ENCODE data around the gene MRPL54.
"Not testable (repeated sequence)": the region's sequence is repeated elsewhere in the genome, so short reads cannot be mapped to it uniquely, and the experiment has no call there.

Gene MRPL54

GRCh38 chr19:3753631-3754410 lies 8.7 kb upstream of the MRPL54 start:
- DNase-seq (ENCODE audit: low read depth in 1 of 2, low spot score in 1 of 2): no peak
- Histone ChIP-seq H3K4me3 (replicated peaks; ENCODE audit: insufficient read depth, low read length) (no peak overlapping the region), H3K27ac (replicated peaks) (no peak overlapping the region)

GRCh38 chr19:3757705-3758104 lies 4.8 kb upstream of the MRPL54 start:
- not testable (repeated sequence) for H3K4me3 ChIP-seq (replicated peaks; ENCODE audit: insufficient read depth, low read length); DNase-seq (ENCODE audit: low read depth in 1 of 2, low spot score in 1 of 2); H3K27ac ChIP-seq (replicated peaks); H3K27me3 ChIP-seq (ENCODE audit: insufficient read depth, poor library complexity, severe bottlenecking)

More at GRCh38 chr19:3753631-3754410, 8.7 kb upstream of the MRPL54 start:
- no peaks in the 10 kb centered on the region for H3K27me3 ChIP-seq (ENCODE audit: insufficient read depth, poor library complexity, severe bottlenecking)
- TF ChIP-seq CTCF (IDR thresholded peaks at IDR 0.05; ENCODE audit: insufficient read depth, low read length): no peak
- TF ChIP-seq POLR2AphosphoS5 (IDR thresholded peaks at IDR 0.05; ENCODE audit: low read depth): no peak
- no peak for TF ChIP-seq SPI1 (IDR thresholded peaks at IDR 0.05; ENCODE audit: borderline replicate concordance, low read depth)
- TF ChIP-seq REST (IDR thresholded peaks at IDR 0.05; ENCODE audit: insufficient replicate concordance, low read depth): no peak
- TF ChIP-seq GABPA (IDR thresholded peaks at IDR 0.05; ENCODE audit: low read depth): no peak

GRCh38 chr19:3758297-3758696 lies 4.2 kb upstream of the MRPL54 start:
- not testable (repeated sequence) for H3K4me3 ChIP-seq (replicated peaks; ENCODE audit: insufficient read depth, low read length); DNase-seq (ENCODE audit: low read depth in 1 of 2, low spot score in 1 of 2)

GRCh38 chr19:3759482-3760254 lies 2.8 kb upstream of the MRPL54 start:
- H3K4me3 ChIP-seq (replicated peaks; ENCODE audit: insufficient read depth, low read length): no peak overlapping the region
- no peak overlapping the region for H3K27ac ChIP-seq (replicated peaks)
- DNase-seq (ENCODE audit: low read depth in 1 of 2, low spot score in 1 of 2): no peak
- TF ChIP-seq GABPA (IDR thresholded peaks at IDR 0.05; ENCODE audit: low read depth): no peak
- no peak for TF ChIP-seq REST (IDR thresholded peaks at IDR 0.05; ENCODE audit: insufficient replicate concordance, low read depth)
- no peak for TF ChIP-seq CTCF (IDR thresholded peaks at IDR 0.05; ENCODE audit: insufficient read depth, low read length)
- TF ChIP-seq SPI1 (IDR thresholded peaks at IDR 0.05; ENCODE audit: borderline replicate concordance, low read depth): no peak
- TF ChIP-seq POLR2AphosphoS5 (IDR thresholded peaks at IDR 0.05; ENCODE audit: low read depth): no peak
- no peaks in the 10 kb centered on the region for H3K27me3 ChIP-seq (ENCODE audit: insufficient read depth, poor library complexity, severe bottlenecking)

More at GRCh38 chr19:3758297-3758696, 4.2 kb upstream of the MRPL54 start:
- H3K27me3 ChIP-seq (ENCODE audit: insufficient read depth, poor library complexity, severe bottlenecking); H3K27ac ChIP-seq (replicated peaks): not testable (repeated sequence)

Data from HL-60 (cell line).